ENCODE results near the gene AK1. TPM values are rescaled to one million over a fixed set of nuclear protein-coding genes. Genes with fewer than 3 reads are reported as not detected.
A peak's percentile ranks its signal among the peaks of the same experiment; 100 is the strongest.
"Not testable (repeated sequence)": the region's sequence is repeated elsewhere in the genome, so short reads cannot be mapped to it uniquely, and the experiment has no call there.

The AK1 gene
- total RNA-seq, 2 donors from 2014 or later, result 22.2 to 123 TPM

DNA sequence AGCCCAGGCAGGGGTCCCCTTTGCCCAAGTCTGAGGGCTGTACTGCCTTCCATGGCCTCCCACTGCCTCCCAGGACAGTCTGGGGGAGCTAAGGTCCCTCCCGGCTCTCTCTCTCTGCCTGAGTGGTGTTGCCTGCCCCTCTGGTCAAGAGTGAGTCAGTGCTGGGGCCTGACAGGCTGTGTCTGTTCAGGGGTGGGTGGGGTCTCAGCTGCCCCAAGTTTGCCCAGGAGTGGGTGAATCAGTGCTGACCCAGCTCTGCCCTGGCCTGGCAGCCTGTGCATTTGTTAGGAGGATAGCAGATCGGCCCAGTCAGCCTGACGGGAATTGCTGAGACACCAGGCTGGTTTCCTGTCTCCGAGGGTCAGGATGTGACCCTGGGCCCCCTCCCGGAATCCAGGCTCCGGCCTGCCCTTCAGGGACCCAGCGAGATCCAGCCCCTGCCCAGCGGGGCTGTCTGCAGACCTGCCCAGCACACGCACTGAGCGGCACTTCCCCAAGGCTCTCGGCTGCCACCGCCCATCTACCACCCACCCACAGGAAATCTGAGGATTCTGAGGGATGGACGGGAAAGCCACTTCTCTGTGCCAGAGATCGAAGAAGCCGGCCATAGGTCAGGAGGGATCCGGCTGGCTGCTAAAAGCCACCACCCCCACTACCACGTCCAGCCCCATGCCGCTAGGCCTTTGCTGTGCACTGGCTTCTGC is 38.9 kb downstream of the AK1 start:
- no peaks in the 10 kb centered on the region for H3K9me3 ChIP-seq
- TF ChIP-seq POLR2A (IDR thresholded peaks at IDR 0.05), result no peak
- TF ChIP-seq, protein P1, sequence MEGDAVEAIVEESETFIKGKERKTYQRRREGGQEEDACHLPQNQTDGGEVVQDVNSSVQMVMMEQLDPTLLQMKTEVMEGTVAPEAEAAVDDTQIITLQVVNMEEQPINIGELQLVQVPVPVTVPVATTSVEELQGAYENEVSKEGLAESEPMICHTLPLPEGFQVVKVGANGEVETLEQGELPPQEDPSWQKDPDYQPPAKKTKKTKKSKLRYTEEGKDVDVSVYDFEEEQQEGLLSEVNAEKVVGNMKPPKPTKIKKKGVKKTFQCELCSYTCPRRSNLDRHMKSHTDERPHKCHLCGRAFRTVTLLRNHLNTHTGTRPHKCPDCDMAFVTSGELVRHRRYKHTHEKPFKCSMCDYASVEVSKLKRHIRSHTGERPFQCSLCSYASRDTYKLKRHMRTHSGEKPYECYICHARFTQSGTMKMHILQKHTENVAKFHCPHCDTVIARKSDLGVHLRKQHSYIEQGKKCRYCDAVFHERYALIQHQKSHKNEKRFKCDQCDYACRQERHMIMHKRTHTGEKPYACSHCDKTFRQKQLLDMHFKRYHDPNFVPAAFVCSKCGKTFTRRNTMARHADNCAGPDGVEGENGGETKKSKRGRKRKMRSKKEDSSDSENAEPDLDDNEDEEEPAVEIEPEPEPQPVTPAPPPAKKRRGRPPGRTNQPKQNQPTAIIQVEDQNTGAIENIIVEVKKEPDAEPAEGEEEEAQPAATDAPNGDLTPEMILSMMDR (IDR thresholded peaks at IDR 0.05), result no peak
- no peak for TF ChIP-seq POLR2AphosphoS5 (IDR thresholded peaks at IDR 0.05)
- H3K4me3 ChIP-seq, result no peak overlapping the region
- intact Hi-C loops (cut with DNase I), result no loop called here
- no peak for DNase-seq (ENCODE audit: low spot score)
- 68% methylated on average over 15 of the region's 18 CpGs for WGBS
- H3K27me3 ChIP-seq (replicated peaks; ENCODE audit: insufficient read depth), result no peaks in the 10 kb centered on the region
- H3K36me3 ChIP-seq, result no peaks in the 10 kb centered on the region
- H3K4me1 ChIP-seq (replicated peaks), result no peaks in the 10 kb centered on the region
- peak overlapping the region; percentile 26 to 52 for H3K27ac ChIP-seq

DNA sequence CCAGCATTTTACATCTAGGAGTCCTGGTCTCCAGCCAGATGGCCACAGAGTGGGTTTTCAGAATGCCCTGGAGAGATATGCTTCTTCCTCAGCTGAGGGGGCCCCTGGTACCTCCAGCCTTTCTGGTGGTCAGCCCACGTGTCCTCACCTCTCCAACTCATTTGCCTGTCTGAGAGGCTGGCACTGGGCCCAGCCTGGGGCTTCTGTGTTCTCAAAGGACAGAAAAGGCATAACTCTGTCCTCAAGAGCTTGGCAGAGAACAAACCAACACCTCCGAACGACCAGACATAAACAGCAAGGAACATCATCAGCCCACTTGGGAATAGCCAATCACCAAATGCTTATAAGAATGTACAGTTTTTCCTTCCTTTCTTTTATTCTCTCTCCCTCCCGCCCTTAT is 40.1 kb downstream of the AK1 start:
- H3K27me3 ChIP-seq (replicated peaks; ENCODE audit: insufficient read depth), result no peaks in the 10 kb centered on the region
- no peaks in the 10 kb centered on the region for H3K4me1 ChIP-seq (replicated peaks)
- DNase-seq (ENCODE audit: low spot score), result no peak
- H3K9me3 ChIP-seq, result no peaks in the 10 kb centered on the region
- no peak overlapping the region for H3K4me3 ChIP-seq
- intact Hi-C loops (cut with DNase I), result no loop called here
- TF ChIP-seq POLR2AphosphoS5 (IDR thresholded peaks at IDR 0.05) (no peak), POLR2A (IDR thresholded peaks at IDR 0.05) (no peak)
- TF ChIP-seq, protein P1 (IDR thresholded peaks at IDR 0.05), result no peak
- H3K27ac ChIP-seq, result no peak overlapping the region
- 46% methylated on average over 4 of the region's 4 CpGs for WGBS
- H3K36me3 ChIP-seq, result no peaks in the 10 kb centered on the region

GRCh38 chr9:127836561-127836960 is 40.9 kb downstream of the AK1 start:
- H3K36me3 ChIP-seq; DNase-seq (ENCODE audit: low spot score); intact Hi-C loops (cut with DNase I); H3K4me1 ChIP-seq (replicated peaks); H3K4me3 ChIP-seq; H3K27me3 ChIP-seq (replicated peaks; ENCODE audit: insufficient read depth); H3K9me3 ChIP-seq: not testable (repeated sequence)
- peak overlapping the region; percentile 34 to 63 for H3K27ac ChIP-seq
- 77% methylated on average over 3 of the region's 3 CpGs for WGBS

DNA sequence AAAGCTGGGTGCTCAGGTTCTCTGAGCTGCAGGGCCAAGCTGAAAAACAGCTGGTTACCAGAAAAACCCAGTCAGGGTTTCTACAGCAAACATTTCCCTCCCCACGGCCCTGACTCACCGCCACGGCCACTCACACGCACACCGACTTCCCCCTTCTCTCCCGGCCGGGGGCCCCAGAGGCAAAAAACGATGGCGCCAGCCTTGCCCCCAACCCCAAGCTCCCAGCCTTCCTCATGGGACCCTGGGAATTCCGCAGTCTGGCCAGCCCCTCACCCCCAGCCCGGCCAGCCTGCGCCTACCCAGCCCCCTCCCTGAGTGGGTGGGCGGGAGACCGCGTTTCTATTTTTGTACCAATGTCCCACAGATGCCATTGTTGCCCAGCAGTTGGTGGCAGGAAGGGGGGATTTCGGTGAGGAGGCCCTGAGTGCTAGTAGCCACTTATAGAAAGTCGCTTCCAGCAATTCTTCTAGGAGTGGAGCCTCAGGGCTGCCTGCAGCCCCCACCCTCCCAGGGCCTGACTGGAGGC is 41.4 kb downstream of the AK1 start:
- intact Hi-C loops (cut with DNase I), result no loop called here
- Histone ChIP-seq H3K36me3 (no peaks in the 10 kb centered on the region), H3K4me1 (replicated peaks) (no peaks in the 10 kb centered on the region)

DNA sequence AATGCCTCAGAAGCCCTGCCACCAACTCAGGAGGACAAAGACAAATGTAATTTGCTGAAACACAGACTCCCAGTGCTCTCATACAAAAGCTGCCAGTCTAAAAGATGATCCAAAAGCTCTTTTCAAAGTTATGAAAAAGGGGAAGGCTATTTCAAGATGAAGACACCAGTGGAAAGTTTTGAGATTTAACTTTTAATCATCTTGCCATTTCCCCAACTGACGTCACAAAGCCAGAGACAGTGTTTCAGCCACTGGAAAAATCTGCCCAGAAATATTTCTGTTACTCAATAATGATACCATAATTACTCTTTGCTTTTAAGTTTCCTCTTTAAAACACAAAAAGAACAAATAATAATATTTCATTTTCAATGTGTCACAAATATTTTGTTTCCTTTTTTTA is 43.9 kb downstream of the AK1 start:
- H3K4me3 ChIP-seq, result no peak overlapping the region
- H3K27me3 ChIP-seq (replicated peaks; ENCODE audit: insufficient read depth), result no peaks in the 10 kb centered on the region
- WGBS, result 32% methylated on average over 1 of the region's 1 CpG
- no peaks in the 10 kb centered on the region for H3K9me3 ChIP-seq
- intact Hi-C loops (cut with DNase I), result no loop called here
- TF ChIP-seq, protein P1 (IDR thresholded peaks at IDR 0.05), result no peak
- TF ChIP-seq POLR2AphosphoS5 (IDR thresholded peaks at IDR 0.05) (peak; percentile 21), POLR2A (IDR thresholded peaks at IDR 0.05) (no peak)
- no peak for DNase-seq (ENCODE audit: low spot score)
- H3K27ac ChIP-seq, result peak overlapping the region in 1 of 2 donors; percentile 33
- H3K4me1 ChIP-seq (replicated peaks), result no peaks in the 10 kb centered on the region
- H3K36me3 ChIP-seq, result no peaks in the 10 kb centered on the region

More for the DNA sequence above, 41.4 kb downstream of the AK1 start:
- no peak for DNase-seq (ENCODE audit: low spot score)
- TF ChIP-seq, protein P1 (IDR thresholded peaks at IDR 0.05), result no peak
- TF ChIP-seq POLR2A (IDR thresholded peaks at IDR 0.05) (no peak), POLR2AphosphoS5 (IDR thresholded peaks at IDR 0.05) (no peak)
- Histone ChIP-seq H3K27ac (peak overlapping the region; percentile 34 to 63), H3K9me3 (no peaks in the 10 kb centered on the region), H3K4me3 (no peak overlapping the region), H3K27me3 (replicated peaks; ENCODE audit: insufficient read depth) (no peaks in the 10 kb centered on the region)
- WGBS, result 57% methylated on average over 17 of the region's 17 CpGs
